Esophagus squamous epithelium (tissue), 5 donors: ENCODE measurements around the gene NAA20. TPM values are rescaled to one million over a fixed set of nuclear protein-coding genes. Genes with fewer than 3 reads are reported as not detected.

Experiments
- DNase-seq: peaks from one replicate; lab custom pipeline; 2025; lab: John Stamatoyannopoulos, UW
- H3K27ac ChIP-seq, 4 donors: fragments of 200-600 bp; sonication (generic); one replicate each; pipeline ENCODE4 v1.5.1; 2016 to 2019; ENCODE audit warnings: mild to moderate bottlenecking in 1 of 4
- H3K27me3 ChIP-seq, 4 donors: fragments of 200-600 bp; sonication (generic); 1 replicate in 3 of 4; 2 replicates in 1 of 4; pipeline versions ENCODE4 v1.5.1 to v1.6.0; 2017 to 2021; ENCODE audit warnings: antibody characterized with exemption in 1 of 4
- H3K36me3 ChIP-seq, 3 donors: fragments of 200-600 bp; sonication (generic); one replicate each; pipeline ENCODE4 v1.5.1; 2016 to 2019
- H3K4me1 ChIP-seq, 3 donors: fragments of 200-600 bp; sonication (generic); one replicate each; pipeline ENCODE4 v1.5.1; 2017 to 2019
- H3K4me3 ChIP-seq, 4 donors: fragments of 200-600 bp; sonication (generic); 1 replicate in 3 of 4; 2 replicates in 1 of 4; pipeline ENCODE4 v1.5.1; 2016 to 2019; ENCODE audit warnings: mild to moderate bottlenecking in 2 of 4, moderate library complexity in 1 of 4
- H3K9me3 ChIP-seq, 3 donors: fragments of 200-600 bp; sonication (generic); one replicate each; pipeline ENCODE4 v1.5.1; 2016 to 2019
- POLR2A ChIP-seq, 4 donors: fragments of 450-650 bp; IDR thresholded peaks; one replicate each; pipeline ENCODE4 v1.6.1; 2017; ENCODE audit warnings: antibody characterized with exemption in 4 of 4, mild to moderate bottlenecking in 4 of 4, moderate library complexity in 3 of 4
- WGBS, 2 donors: methylation state at CpG; one replicate each; pipeline ENCODE4 v1.1.5; 2018; 5-methylcytosine and 5-hydroxymethylcytosine counted together
- intact Hi-C: fragments of 100-400 bp; cut with DNase I; formaldehyde crosslinking; loops from one replicate; pipeline ENCODE4 v1.15.0; 2022
- total RNA-seq, 4 donors: library from RNA; depleted of rRNA; stranded (reverse); fragments of >200 nt; gene quantifications; one replicate each; pipeline ENCODE4 v1.1.0, GENCODE V29; 2016
- TF ChIP-seq, protein P1 (sequence below), 6 experiments: fragments of 450-650 bp in 4 of 6; fragments of 200-600 bp in 2 of 6; sonication (generic) in 2 of 6; IDR thresholded peaks; one replicate each; pipeline ENCODE4 v1.5.1; 2016 to 2019; ENCODE audit warnings: antibody characterized with exemption in 6 of 6, mild to moderate bottlenecking in 4 of 6, moderate library complexity in 4 of 6
- donor health status: DM: yes; HTN: yes; CAD: no.

Gene NAA20
- total RNA-seq, 4 donors from 2014 or later, result 115 to 164 (median 139) TPM

DNA sequence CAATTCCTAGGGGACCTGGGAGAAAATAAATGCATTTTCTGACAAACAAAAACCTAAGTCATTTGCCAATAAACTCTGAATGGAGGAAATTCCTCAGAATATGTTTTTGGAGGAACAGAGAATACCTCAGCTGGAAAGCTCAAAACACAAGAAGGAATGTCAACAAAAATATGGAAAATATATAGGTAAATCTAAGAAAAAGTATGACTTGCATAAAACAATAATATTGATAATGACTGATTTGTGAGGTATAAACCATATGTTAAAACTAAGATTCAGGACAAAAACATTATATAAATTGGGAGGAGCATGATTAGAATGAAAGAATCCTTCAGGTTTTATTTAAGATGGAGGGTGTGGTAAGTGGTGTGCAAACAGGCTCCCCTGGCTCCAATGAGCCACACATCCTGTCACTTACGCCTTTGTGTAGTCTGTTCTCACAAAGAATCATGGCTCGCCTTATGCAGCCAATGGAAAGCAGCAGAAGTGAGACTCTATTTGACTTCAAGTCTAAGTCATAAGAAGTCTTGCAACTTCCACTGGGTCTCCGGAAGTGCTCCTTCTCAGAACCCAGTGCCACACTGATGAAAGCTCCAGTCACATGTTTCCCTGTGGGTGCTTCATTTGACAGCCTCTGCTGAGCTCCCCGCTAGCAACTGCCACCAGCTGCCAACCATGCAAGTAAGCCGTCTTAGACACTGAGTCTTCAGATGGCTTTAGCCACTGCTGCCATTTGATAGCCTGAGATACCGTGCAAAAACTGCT lies 43.3 kb downstream of the NAA20 start:
- H3K27ac ChIP-seq, result no peak overlapping the region
- no peak for DNase-seq
- intact Hi-C loops, result no loop called here
- no peak for TF ChIP-seq POLR2A (IDR thresholded peaks at IDR 0.05)
- TF ChIP-seq, protein P1, sequence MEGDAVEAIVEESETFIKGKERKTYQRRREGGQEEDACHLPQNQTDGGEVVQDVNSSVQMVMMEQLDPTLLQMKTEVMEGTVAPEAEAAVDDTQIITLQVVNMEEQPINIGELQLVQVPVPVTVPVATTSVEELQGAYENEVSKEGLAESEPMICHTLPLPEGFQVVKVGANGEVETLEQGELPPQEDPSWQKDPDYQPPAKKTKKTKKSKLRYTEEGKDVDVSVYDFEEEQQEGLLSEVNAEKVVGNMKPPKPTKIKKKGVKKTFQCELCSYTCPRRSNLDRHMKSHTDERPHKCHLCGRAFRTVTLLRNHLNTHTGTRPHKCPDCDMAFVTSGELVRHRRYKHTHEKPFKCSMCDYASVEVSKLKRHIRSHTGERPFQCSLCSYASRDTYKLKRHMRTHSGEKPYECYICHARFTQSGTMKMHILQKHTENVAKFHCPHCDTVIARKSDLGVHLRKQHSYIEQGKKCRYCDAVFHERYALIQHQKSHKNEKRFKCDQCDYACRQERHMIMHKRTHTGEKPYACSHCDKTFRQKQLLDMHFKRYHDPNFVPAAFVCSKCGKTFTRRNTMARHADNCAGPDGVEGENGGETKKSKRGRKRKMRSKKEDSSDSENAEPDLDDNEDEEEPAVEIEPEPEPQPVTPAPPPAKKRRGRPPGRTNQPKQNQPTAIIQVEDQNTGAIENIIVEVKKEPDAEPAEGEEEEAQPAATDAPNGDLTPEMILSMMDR (IDR thresholded peaks at IDR 0.05), result no peak
- H3K9me3 ChIP-seq, result no peaks in the 10 kb centered on the region
- H3K27me3 ChIP-seq, result peaks cover 0 to 23% (median 0%) of the 10 kb centered on the region in 4 donors
- no peaks in the 10 kb centered on the region for H3K4me1 ChIP-seq
- H3K4me3 ChIP-seq, result no peak overlapping the region
- 78 to 87% methylated on average over 6 of the region's 6 CpGs for WGBS, 2 donors
- no peaks in the 10 kb centered on the region for H3K36me3 ChIP-seq

DNA sequence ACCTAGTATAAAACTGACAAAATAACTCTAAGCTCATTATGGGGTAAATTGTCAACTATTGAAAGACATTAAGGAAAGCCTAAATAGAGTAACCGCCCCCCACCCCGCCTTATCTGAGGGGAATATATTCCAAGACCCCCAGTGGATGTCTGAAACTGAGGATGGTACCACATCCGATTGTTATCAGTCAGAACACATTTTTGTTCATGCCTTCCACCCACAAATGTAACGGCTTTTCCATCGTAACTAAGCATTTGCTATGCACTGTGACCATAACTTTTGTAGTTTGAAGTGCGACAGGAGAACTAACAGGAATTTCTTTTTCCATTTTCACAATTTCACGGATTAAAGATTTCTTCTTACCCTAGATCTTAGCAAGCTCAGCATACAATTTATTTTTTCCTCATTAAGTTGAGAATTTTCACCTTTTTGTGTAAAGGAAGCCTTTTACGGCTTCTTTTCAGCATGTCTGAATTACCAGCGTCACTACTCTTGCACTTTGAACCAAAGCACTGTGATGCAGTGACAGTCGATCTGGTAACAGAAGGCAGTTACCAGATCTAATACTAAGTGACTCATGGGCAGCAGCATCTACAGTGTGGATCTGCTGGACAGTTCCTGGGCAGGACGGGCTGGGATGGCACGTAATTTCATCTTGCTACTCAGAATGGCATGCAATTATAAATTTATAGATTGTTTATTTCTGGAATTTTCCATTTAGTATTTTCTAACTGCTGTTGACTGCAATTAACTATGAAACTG lies 47.0 kb downstream of the NAA20 start:
- no peak overlapping the region for H3K27ac ChIP-seq
- intact Hi-C loops, result no loop called here
- peaks cover 0 to 23% (median 0%) of the 10 kb centered on the region in 4 donors for H3K27me3 ChIP-seq
- H3K4me3 ChIP-seq, result no peak overlapping the region
- DNase-seq, result no peak
- H3K36me3 ChIP-seq, result no peaks in the 10 kb centered on the region
- TF ChIP-seq, protein P1 (IDR thresholded peaks at IDR 0.05), result no peak
- no peak for TF ChIP-seq POLR2A (IDR thresholded peaks at IDR 0.05)
- H3K4me1 ChIP-seq, result no peaks in the 10 kb centered on the region
- no peaks in the 10 kb centered on the region for H3K9me3 ChIP-seq
- 65 to 85% methylated on average over 12 of the region's 12 CpGs for WGBS, 2 donors

DNA sequence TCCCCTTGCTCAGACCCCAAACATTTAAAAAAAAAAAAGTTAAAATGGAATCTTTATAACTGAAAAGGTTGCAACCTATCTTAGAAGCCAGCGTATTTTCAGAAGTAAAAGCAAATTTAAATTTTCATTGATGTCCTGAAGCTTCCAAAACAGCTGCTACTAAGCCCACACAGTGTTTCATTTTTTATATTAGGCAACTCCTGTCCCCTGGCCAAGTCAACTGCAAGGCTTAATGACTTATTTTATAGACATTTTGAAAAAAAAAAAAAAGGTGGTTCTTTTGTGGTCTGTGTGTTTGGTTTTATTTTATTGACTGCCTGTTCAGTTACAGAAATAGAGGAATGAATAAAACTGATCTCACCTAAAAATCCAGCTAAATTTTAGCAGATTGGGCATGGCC lies 48.2 kb downstream of the NAA20 start:
- 74 to 91% methylated on average over 1 of the region's 1 CpG for WGBS, 2 donors
- no peaks in the 10 kb centered on the region for H3K9me3 ChIP-seq
- no peak overlapping the region for H3K4me3 ChIP-seq
- DNase-seq, result no peak
- TF ChIP-seq, protein P1 (IDR thresholded peaks at IDR 0.05), result no peak
- no peaks in the 10 kb centered on the region for H3K4me1 ChIP-seq
- no peaks in the 10 kb centered on the region for H3K36me3 ChIP-seq
- peaks cover 0 to 23% (median 0%) of the 10 kb centered on the region in 4 donors for H3K27me3 ChIP-seq
- intact Hi-C loops, result no loop called here
- no peak overlapping the region for H3K27ac ChIP-seq

DNA sequence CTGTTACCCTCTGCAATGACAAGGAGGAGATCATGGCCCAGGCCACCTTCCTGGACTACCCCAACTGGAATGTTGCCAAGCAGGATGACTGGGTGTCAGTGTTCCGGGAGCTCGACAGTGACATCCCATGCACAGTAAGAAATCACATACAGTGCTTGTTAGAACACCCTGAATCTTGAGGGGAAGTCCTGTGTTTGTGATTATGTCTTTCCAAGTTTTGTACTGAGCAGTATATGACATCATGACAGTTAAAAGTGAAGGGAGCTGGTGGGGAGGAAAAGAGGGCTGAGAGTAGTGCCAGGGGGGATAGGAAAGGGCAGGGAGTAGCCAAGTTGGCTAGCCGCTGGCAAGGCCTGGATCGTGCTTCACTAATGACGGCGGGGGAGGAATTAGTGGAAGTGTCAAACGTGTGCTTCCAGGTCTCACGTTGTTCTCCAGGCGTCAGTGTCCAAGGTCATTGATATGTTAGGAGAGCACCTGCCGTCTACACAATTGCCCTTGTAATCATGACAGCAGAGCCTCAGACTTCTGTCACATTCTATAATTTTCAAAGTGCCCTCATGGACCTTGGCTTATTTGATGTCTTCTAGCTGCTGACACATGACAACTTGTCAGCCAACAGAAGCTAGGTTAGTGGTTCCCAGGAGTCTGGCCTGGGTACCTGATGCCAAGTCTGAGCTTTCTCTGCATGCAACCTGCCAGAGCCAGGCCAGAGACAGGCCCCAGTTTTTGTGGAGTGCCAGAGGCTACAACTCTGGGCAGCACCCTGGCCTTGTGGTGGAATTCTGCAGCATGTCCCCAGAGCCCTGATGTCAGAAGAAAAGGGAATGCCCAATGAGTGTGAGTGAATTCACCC lies 53.9 kb downstream of the NAA20 start:
- H3K36me3 ChIP-seq, result no peaks in the 10 kb centered on the region
- no peaks in the 10 kb centered on the region for H3K9me3 ChIP-seq
- TF ChIP-seq, protein P1 (IDR thresholded peaks at IDR 0.05), result no peak
- TF ChIP-seq POLR2A (IDR thresholded peaks at IDR 0.05), result no peak
- 57 to 61% methylated on average over 8 to 10 of the region's 10 CpGs for WGBS, 2 donors
- intact Hi-C loops, result no loop called here
- peaks cover 0 to 32% (median 0%) of the 10 kb centered on the region in 4 donors for H3K27me3 ChIP-seq
- DNase-seq, result no peak
- H3K4me1 ChIP-seq, result no peaks in the 10 kb centered on the region
- no peak overlapping the region for H3K4me3 ChIP-seq
- H3K27ac ChIP-seq, result no peak overlapping the region
